Mucosa of rectum (tissue), 2 donors: Measurements from ENCODE around the gene ZNF695.
A peak's percentile ranks its signal among the peaks of the same experiment; 100 is the strongest.
"Not testable (repeated sequence)": the region's sequence is repeated elsewhere in the genome, so short reads cannot be mapped to it uniquely, and the experiment has no call there.

Experiments
- H3K27ac ChIP-seq, 2 donors: one replicate each; pipeline ENCODE4 v1.7.0; 2013; ENCODE audit warnings: inconsistent platforms in 2 of 2, low read depth in 2 of 2, low read length in 2 of 2
- H3K27me3 ChIP-seq, 2 donors: one replicate each; pipeline ENCODE4 v1.7.0; 2013; ENCODE audit warnings: low read length in 2 of 2; ENCODE audit not compliant: control insufficient read depth in 2 of 2, insufficient read depth in 2 of 2
- H3K36me3 ChIP-seq, 2 donors: one replicate each; pipeline ENCODE4 v1.7.0; 2013; ENCODE audit warnings: low read length in 2 of 2; ENCODE audit not compliant: control insufficient read depth in 2 of 2, insufficient read depth in 2 of 2
- H3K4me1 ChIP-seq, 2 donors: one replicate each; pipeline ENCODE4 v1.7.0; 2013; ENCODE audit warnings: low read length in 2 of 2, mild to moderate bottlenecking in 1 of 2; ENCODE audit not compliant: control insufficient read depth in 2 of 2, insufficient read depth in 2 of 2
- H3K4me3 ChIP-seq, 2 donors: one replicate each; pipeline ENCODE4 v1.7.0; 2013; ENCODE audit warnings: low read length in 2 of 2
- H3K9ac ChIP-seq, 2 donors: one replicate each; pipeline ENCODE4 v1.7.0; 2013; ENCODE audit warnings: low read length in 2 of 2, low read depth in 1 of 2, mild to moderate bottlenecking in 1 of 2
- H3K9me3 ChIP-seq, 2 donors: one replicate each; pipeline ENCODE4 v1.7.0; 2013; ENCODE audit warnings: low read length in 2 of 2; ENCODE audit not compliant: control insufficient read depth in 2 of 2
- donor health status: healthy.
- donor health status: Normal muscosa, but diverticular disease.

The ZNF695 gene

DNA sequence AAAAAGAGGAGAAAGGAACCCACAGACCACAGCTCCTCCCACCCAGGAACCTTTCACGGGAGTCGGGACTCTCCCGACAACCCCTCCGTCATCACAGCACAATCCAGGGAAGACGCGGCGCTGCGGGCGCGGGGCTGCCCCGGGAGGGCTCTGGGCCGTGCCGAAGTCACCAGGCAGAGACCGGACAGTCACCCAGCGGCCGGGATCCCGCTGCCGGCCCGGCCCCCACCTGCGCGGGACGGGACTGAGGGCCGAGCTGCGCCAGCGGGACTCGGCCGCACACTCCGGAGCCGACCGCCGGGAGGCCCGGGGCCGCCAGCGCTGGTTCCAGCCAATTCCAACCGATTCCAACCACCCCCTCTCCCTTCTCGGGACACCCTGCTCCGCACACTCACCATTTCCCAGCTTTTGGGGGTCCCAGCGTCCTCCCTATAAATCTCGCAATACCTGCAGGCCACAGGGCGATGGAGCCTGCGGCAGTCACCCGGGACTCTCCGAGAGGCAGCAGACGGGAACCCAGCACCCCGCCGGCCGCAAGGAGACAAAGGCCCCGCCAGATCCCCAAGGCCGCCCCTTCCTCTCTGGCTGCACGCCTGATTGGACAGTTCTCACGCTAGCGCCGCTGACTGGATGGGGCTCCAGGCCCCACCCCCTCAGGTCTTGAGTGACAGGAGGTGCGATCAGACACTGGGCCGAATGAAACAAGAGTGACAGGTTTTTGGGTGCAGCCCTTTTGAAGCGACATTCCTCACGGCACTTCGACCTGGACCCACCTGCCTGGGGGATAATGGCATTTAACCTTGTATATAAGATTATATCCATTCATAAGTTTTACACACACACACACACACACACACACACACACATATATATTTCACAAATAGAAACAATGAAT lies at the start of gene ZNF695:
Gene ZNF695 (minus strand): TSS at position 547 of the 895 bp plus-strand sequence. CDS start 149 bp downstream, at position 398.
- H3K4me3 ChIP-seq, result peak within 1 kb of the TSS; percentile 73 to 78
- H3K36me3 ChIP-seq, result no peaks in the 10 kb centered on the region
- peak within 1 kb of the TSS in 1 of 2 donors; percentile 59 for H3K9ac ChIP-seq
- no peaks in the 10 kb centered on the region for H3K27me3 ChIP-seq
- H3K9me3 ChIP-seq, result peaks cover 0 to 7% of the 10 kb centered on the region in 2 donors
- no peak within 1 kb of the TSS for H3K27ac ChIP-seq
- no peaks in the 10 kb centered on the region for H3K4me1 ChIP-seq

GRCh38 chr1:247056071-247056470 lies 48.2 kb upstream of the ZNF695 start:
- H3K9me3 ChIP-seq, result peaks cover 0 to 9% of the 10 kb centered on the region in 2 donors
- no peaks in the 10 kb centered on the region for H3K27me3 ChIP-seq
- no peaks in the 10 kb centered on the region for H3K4me1 ChIP-seq
- no peaks in the 10 kb centered on the region for H3K36me3 ChIP-seq
- no peak overlapping the region for H3K27ac ChIP-seq
- H3K4me3 ChIP-seq, result no peak overlapping the region
- H3K9ac ChIP-seq, result no peak overlapping the region

- Histone ChIP-seq H3K4me1 (no peaks in the 10 kb centered on the region), H3K36me3 (no peaks in the 10 kb centered on the region), H3K27me3 (no peaks in the 10 kb centered on the region), H3K9ac (no peak overlapping the region), H3K27ac (no peak overlapping the region), H3K4me3 (no peak overlapping the region), H3K9me3 (peaks cover 0 to 9% of the 10 kb centered on the region in 2 donors)
These were observed 47.1 kb upstream of the ZNF695 start for GRCh38 chr1:247054992-247055415.

- Histone ChIP-seq H3K4me1 (no peaks in the 10 kb centered on the region), H3K36me3 (no peaks in the 10 kb centered on the region), H3K27me3 (no peaks in the 10 kb centered on the region), H3K9ac (no peak overlapping the region), H3K4me3 (no peak overlapping the region), H3K27ac (no peak overlapping the region), H3K9me3 (peaks cover 5 to 27% of the 10 kb centered on the region in 2 donors)
These were observed 39.8 kb upstream of the ZNF695 start for GRCh38 chr1:247047702-247048101.

- Histone ChIP-seq H3K27me3 (no peaks in the 10 kb centered on the region), H3K36me3 (no peaks in the 10 kb centered on the region), H3K4me1 (no peaks in the 10 kb centered on the region), H3K9me3 (peaks cover 5 to 27% of the 10 kb centered on the region in 2 donors), H3K27ac (no peak overlapping the region), H3K9ac (no peak overlapping the region), H3K4me3 (no peak overlapping the region)
These were observed 39.4 kb upstream of the ZNF695 start for GRCh38 chr1:247047260-247047659.

DNA sequence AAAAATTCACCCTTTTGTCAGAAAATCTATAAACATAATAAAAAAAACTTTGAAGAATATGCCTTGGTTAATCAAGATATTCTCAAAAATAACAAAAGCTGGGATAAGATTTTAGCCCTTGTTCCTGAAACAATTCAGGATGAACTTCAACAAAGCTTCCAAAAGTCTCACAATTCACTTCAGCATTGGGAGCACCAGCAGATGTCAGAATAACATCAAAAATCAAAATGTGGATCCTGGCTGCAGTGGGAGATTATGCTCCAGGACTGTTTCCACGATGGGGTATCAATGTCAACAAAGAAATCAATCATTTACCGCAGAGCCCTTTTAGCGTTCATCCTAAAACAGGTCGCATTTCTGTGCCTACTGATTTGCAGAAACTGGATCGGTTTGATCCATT lies 35.5 kb upstream of the ZNF695 start:
- H3K9ac ChIP-seq, result no peak overlapping the region

DNA sequence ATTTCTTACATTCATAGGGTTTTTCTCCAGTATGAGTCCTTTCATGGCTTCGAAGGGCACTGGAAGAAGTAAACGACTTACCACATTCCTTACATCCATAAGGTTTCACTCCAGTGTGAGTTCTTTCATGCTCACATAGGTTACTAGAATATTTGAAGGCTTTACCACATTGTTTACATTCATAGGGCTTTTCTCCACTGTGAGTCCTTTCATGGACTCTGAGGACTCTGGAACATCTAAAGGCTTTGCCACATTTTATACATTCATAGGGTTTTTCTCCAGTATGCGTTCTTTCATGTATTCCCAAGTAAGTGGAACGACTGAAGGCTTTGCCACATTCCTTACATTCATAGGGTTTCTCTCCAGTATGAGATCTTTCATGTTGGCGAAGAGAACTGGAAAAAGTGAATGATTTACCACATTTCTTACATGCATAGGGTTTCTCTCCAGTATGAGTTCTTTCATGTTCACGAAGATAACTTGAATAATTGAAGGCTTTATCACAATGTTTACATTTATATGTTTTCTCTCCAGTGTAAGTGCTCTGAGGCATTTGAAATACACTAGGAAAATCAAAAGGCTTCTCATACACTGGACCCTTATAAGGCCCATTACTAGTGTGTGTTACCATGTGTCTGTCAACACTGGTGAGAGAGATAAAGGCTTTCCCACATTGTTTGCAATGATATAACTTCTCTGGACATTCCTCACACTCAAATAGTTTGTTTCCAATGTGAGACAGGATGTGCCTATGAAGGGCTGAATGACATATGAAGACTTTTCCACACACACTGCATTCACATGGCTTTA lies 29.9 kb upstream of the ZNF695 start:
- no peak overlapping the region for H3K27ac ChIP-seq
- peaks cover 17 to 49% of the 10 kb centered on the region in 2 donors for H3K9me3 ChIP-seq
- H3K36me3 ChIP-seq, result peaks cover 20 to 25% of the 10 kb centered on the region in 2 donors
- no peak overlapping the region for H3K9ac ChIP-seq
- no peaks in the 10 kb centered on the region for H3K4me1 ChIP-seq
- peak overlapping the region in 1 of 2 donors; percentile 28 for H3K4me3 ChIP-seq
- no peaks in the 10 kb centered on the region for H3K27me3 ChIP-seq

More for the DNA sequence above, 35.5 kb upstream of the ZNF695 start:
- Histone ChIP-seq H3K36me3 (peaks cover 3 to 4% of the 10 kb centered on the region in 2 donors), H3K4me3 (no peak overlapping the region), H3K9me3 (peaks cover 20 to 26% of the 10 kb centered on the region in 2 donors), H3K27ac (no peak overlapping the region), H3K27me3 (no peaks in the 10 kb centered on the region), H3K4me1 (no peaks in the 10 kb centered on the region)

- not testable (repeated sequence) for H3K4me1 ChIP-seq, H3K27ac ChIP-seq, H3K27me3 ChIP-seq, H3K36me3 ChIP-seq, H3K9ac ChIP-seq, H3K4me3 ChIP-seq
- H3K9me3 ChIP-seq, result peaks cover 16 to 29% of the 10 kb centered on the region in 2 donors
These were observed 24.4 kb upstream of the ZNF695 start for GRCh38 chr1:247032306-247032705.

DNA sequence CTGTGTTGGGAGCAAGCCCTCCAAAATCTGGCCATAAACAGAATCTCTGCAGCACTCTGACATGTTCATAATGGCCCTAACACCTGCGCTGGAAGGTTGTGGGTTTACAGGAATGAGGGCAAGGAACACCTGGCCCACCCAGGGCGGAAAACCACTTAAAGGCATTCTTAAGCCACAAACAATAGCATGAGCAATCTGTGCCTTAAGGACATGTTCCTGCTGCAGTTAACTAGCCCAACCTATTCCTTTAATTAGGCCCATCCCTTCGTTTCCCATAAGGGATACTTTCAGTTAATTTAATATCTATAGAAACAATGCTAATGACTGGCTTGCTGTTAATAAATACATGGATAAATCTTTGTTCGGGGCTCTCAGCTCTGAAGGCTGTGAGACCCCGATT lies 16.8 kb upstream of the ZNF695 start:
- not testable (repeated sequence) for H3K4me1 ChIP-seq, H3K27ac ChIP-seq, H3K9ac ChIP-seq, H3K36me3 ChIP-seq, H3K4me3 ChIP-seq, H3K27me3 ChIP-seq, H3K9me3 ChIP-seq

DNA sequence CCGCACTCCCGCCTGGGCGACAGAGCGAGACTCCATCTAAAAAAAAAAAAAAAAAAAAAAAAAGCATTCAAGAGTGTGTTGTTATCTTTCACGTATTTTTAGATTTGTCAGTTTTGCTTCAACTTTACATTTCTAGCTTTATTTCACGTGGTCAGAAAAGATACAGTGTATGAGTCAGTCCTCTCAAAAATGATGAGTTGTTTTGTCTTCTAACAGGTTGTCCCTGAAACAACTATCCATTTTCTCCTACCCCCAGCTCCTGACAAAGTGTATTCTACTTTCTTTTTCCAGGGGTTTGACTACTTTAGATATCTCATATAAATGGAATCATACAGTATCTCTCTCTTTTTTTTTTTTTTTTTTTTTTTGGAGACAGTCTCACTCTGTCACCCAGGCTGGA lies 5.5 kb upstream of the ZNF695 start:
- H3K36me3 ChIP-seq, result no peaks in the 10 kb centered on the region
- no peak overlapping the region for H3K4me3 ChIP-seq
- H3K9me3 ChIP-seq, result no peaks in the 10 kb centered on the region
- H3K27ac ChIP-seq, result no peak overlapping the region
- no peaks in the 10 kb centered on the region for H3K27me3 ChIP-seq
- no peak overlapping the region for H3K9ac ChIP-seq
- H3K4me1 ChIP-seq, result no peaks in the 10 kb centered on the region
